Adrenal gland (tissue), 12 donors: Measurements from ENCODE around the gene KRTAP10-2. TPM values are rescaled to one million over a fixed set of nuclear protein-coding genes. Genes with fewer than 3 reads are reported as not detected.

Experiments used
- DNase-seq, 7 donors: peaks; one replicate each; pipeline ENCODE4 v3.0.0-alpha.2; 2019 to 2020
- H3K27ac ChIP-seq, 5 donors: fragments of 200-600 bp; sonication (generic) in 4 of 5; 1 replicate in 3 of 5; 2 replicates in 2 of 5; pipeline versions ENCODE4 v1.5.1 to v1.8.0; 2016 to 2020; ENCODE audit warnings: mild to moderate bottlenecking in 1 of 5
- H3K27me3 ChIP-seq: fragments of 200-600 bp; 2 replicates; pipeline ENCODE4 v1.8.0; 2021
- H3K36me3 ChIP-seq, 2 donors: fragments of 200-600 bp; replicated peaks in 1 of 2; 1 replicate in 1 of 2; 2 replicates in 1 of 2; pipeline versions ENCODE4 v1.5.1 to v1.8.0; 2018 to 2022
- H3K4me1 ChIP-seq, 2 donors: fragments of 200-600 bp; replicated peaks in 1 of 2; 1 replicate in 1 of 2; 2 replicates in 1 of 2; pipeline versions ENCODE4 v1.5.1 to v1.8.0; 2018 to 2021
- H3K4me3 ChIP-seq, 4 donors: fragments of 200-600 bp; sonication (generic) in 3 of 4; one replicate each; pipeline ENCODE4 v1.5.1; 2016 to 2018
- H3K9me3 ChIP-seq, 3 donors: fragments of 200-600 bp; sonication (generic) in 1 of 3; replicated peaks in 1 of 3; 1 replicate in 2 of 3; 2 replicates in 1 of 3; pipeline versions ENCODE4 v1.5.1 to v1.8.0; 2016 to 2021
- CTCF ChIP-seq, 6 experiments: fragments of 450-650 bp in 4 of 6; fragments of 200-600 bp in 2 of 6; sonication (generic) in 1 of 6; IDR thresholded peaks; 1 replicate in 5 of 6; 2 replicates in 1 of 6; pipeline versions ENCODE4 v1.5.1 to v1.8.0; 2016 to 2021; ENCODE audit warnings: antibody characterized with exemption in 6 of 6, mild to moderate bottlenecking in 2 of 6, moderate library complexity in 1 of 6
- POLR2A ChIP-seq, 2 donors: fragments of 450-650 bp; IDR thresholded peaks; one replicate each; pipeline ENCODE4 v1.6.1; 2017; ENCODE audit warnings: antibody characterized with exemption in 2 of 2, mild to moderate bottlenecking in 2 of 2, moderate library complexity in 1 of 2
- WGBS, 4 donors: extraction: QIAGEN DNeasy Blood & Tissue Kit in 2 of 4; methylation state at CpG; one replicate each; pipeline versions ENCODE4 v1.1.5 to v1.1.7; 2013 to 2017; 5-methylcytosine and 5-hydroxymethylcytosine counted together
- intact Hi-C, 2 donors: fragments of 100-400 bp; cut with DNase I; formaldehyde crosslinking; loops; one replicate each; pipeline versions ENCODE4 v1.14.1 to v1.15.0; 2022 to 2023
- polyA plus RNA-seq, 3 donors: library from polyadenylated mRNA; stranded (reverse); fragments of 200-250 nt in 2 of 3; fragments of 350-450 nt in 1 of 3; fragmentation: Illumina TruSeq in 1 of 3; extraction: RNeasy Lipid Tissue Mini Kit (QIAGEN cat#74804) in 1 of 3; gene quantifications; one replicate each; pipeline ENCODE4 v1.2.3, GENCODE V29; 2013 to 2014
- total RNA-seq, 9 donors: library from RNA; depleted of rRNA in 4 of 9; stranded (reverse); fragments of >200 nt in 4 of 9; fragments of 120-200 nt in 1 of 9; fragmentation: NEBNext Ultra II Directional in 1 of 9; extraction: Animal tissue kit (Norgen Biotek cat#: 25700) in 1 of 9; gene quantifications; one replicate each; pipeline versions ENCODE4 v1.1.0 to v1.2.4, GENCODE V29; 2013 to 2023
- donor health status: healthy with polysubstance abuse.
- donor health status: Bipolar disorder and iron deficiency.
- donor health status: DM: yes; HTN: yes; CAD: no.
- donor health status: DM: no; HTN: no; CAD: no.
- donor health status: DM: no; HTN: no; CAD: no.
- donor health status: DM: yes; HTN: yes; CAD: no.

KRTAP10-2 gene
- total and polyA plus RNA-seq, 12 donors, result not detected

- WGBS, 4 donors, result 86 to 92% (median 89%) methylated on average over 35 to 40 of the region's 40 CpGs
- H3K9me3 ChIP-seq, result no peaks in the 10 kb centered on the region
- no peak overlapping the region for H3K4me3 ChIP-seq
- peaks cover 3% of the 10 kb centered on the region for H3K27me3 ChIP-seq
- TF ChIP-seq POLR2A (IDR thresholded peaks at IDR 0.05) (no peak), CTCF (IDR thresholded peaks at IDR 0.05) (no peak)
- no peaks in the 10 kb centered on the region for H3K4me1 ChIP-seq
- H3K36me3 ChIP-seq, result no peaks in the 10 kb centered on the region
- intact Hi-C loops, result no loop called here
- DNase-seq, result peak in 1 of 7 donors; percentile 36
- H3K27ac ChIP-seq, result no peak overlapping the region
These were observed 20.8 kb upstream of the KRTAP10-2 start for GRCh38 chr21:44571844-44572782.

DNA sequence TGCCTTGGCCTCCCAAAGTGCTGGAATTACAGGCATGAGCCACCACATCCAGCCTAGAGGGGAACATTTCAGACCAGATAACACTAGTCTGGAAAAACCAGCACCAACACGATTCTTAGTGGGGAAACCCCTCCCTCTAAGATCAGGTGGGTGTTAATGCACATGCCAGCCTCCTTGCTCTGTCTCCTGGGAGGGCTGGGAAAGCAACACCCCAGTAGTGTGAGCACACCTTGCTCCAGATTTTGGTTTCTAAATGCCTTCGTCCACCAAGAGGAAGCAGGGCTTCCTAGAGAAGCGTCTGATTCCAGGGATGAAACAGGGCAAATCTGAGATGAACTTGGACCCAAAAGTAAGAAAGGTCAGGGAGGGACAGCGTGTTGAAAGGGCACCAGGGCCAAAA is 20.0 kb upstream of the KRTAP10-2 start:
- 63 to 82% (median 73%) methylated on average over 3 to 4 of the region's 4 CpGs for WGBS, 4 donors
- DNase-seq, result peak in 1 of 7 donors; percentile 6
- Histone ChIP-seq H3K4me3 (no peak overlapping the region), H3K4me1 (no peaks in the 10 kb centered on the region), H3K9me3 (no peaks in the 10 kb centered on the region), H3K27me3 (peaks cover 3% of the 10 kb centered on the region), H3K36me3 (no peaks in the 10 kb centered on the region), H3K27ac (no peak overlapping the region)
- TF ChIP-seq POLR2A (IDR thresholded peaks at IDR 0.05) (no peak), CTCF (IDR thresholded peaks at IDR 0.05) (no peak)
- intact Hi-C loops, result no loop called here

DNA sequence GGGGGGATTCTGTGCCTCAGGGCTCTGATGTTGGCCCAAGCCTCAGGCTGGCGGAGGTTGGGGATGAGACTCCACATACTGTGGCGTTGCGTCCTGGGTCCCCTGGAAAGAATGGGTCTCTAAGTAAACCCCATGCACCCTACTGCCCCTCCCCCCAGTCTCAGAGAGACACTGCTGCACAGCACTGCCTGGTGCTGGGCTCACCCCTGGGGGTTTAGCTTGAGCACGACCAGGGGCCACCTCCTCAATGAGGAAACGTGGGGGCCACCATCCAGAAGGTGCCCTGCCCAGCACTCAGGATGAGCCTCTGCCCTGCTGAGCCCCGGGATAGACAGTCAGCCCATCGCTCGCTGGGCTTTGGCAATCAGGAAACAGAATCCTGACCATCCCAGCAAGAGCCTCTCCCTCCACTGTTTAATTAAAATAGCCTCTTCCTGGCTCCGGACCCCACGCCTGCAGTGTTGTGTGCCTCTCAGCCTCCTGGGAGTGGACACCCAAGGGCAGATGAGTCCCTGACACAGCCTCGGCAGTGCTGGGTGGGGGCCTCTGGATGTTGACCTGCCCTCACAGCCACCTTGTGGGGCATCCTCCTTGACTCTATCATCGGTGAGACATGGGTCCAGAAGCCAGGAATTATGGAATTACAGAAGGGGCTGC is 18.7 kb upstream of the KRTAP10-2 start:
- TF ChIP-seq CTCF (IDR thresholded peaks at IDR 0.05), result no peak
- no peak for TF ChIP-seq POLR2A (IDR thresholded peaks at IDR 0.05)
- Histone ChIP-seq H3K27ac (no peak overlapping the region), H3K27me3 (peaks cover 3% of the 10 kb centered on the region), H3K9me3 (no peaks in the 10 kb centered on the region), H3K4me1 (no peaks in the 10 kb centered on the region), H3K4me3 (no peak overlapping the region), H3K36me3 (no peaks in the 10 kb centered on the region)
- 71 to 90% (median 81%) methylated on average over 7 to 12 of the region's 12 CpGs for WGBS, 4 donors
- peak in 1 of 7 donors; percentile 29 for DNase-seq
- intact Hi-C loops, result no loop called here
